Hepatocyte (in vitro differentiated cells): ENCODE data around the gene ZNF219.

Source experiments
- EZH2 ChIP-seq: fragments of 200-600 bp; sonication (generic); IDR thresholded peaks from 2 replicates; pipeline ENCODE4 v1.6.1; 2016; ENCODE audit warnings: antibody characterized with exemption, mild to moderate bottlenecking, borderline replicate concordance
- TF ChIP-seq, protein P1 (sequence below): fragments of 200-600 bp; sonication (generic); IDR thresholded peaks from 2 replicates; pipeline ENCODE4 v1.5.1; 2016; ENCODE audit warnings: antibody characterized with exemption, mild to moderate bottlenecking; ENCODE audit not compliant: poor library complexity

DNA sequence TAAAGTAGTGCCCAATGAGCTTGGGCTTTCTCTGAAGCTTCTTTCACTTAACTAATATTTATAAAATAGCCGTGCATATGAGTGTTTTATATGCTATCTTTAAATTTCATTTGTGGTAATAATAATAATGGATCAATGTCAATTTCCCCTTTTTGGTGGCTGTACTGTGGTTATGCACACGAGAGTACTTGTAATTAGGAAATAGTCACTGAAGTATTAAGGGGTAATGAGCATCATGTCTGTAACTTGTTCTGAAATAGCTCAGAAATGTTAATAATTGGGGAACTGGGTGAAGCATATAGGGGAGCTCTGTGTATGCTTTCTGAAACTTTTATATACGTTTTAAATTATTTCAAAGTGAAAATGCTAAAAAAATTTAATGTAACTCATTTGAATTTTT, 47.9 kb downstream of the ZNF219 start:
- TF ChIP-seq, protein P1, sequence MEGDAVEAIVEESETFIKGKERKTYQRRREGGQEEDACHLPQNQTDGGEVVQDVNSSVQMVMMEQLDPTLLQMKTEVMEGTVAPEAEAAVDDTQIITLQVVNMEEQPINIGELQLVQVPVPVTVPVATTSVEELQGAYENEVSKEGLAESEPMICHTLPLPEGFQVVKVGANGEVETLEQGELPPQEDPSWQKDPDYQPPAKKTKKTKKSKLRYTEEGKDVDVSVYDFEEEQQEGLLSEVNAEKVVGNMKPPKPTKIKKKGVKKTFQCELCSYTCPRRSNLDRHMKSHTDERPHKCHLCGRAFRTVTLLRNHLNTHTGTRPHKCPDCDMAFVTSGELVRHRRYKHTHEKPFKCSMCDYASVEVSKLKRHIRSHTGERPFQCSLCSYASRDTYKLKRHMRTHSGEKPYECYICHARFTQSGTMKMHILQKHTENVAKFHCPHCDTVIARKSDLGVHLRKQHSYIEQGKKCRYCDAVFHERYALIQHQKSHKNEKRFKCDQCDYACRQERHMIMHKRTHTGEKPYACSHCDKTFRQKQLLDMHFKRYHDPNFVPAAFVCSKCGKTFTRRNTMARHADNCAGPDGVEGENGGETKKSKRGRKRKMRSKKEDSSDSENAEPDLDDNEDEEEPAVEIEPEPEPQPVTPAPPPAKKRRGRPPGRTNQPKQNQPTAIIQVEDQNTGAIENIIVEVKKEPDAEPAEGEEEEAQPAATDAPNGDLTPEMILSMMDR = no peak
- TF ChIP-seq EZH2 = no peak
